GM18508 (cell line): ENCODE data around the gene DAAM1.

Source experiments
- ATAC-seq: cut with Tn5 transposase; IDR thresholded peaks from one replicate; pipeline ENCODE4 v1.9.1; 2021; ENCODE audit warnings: moderate number of reproducible peaks; ENCODE audit not compliant: insufficient read depth, unreplicated experiment

The DAAM1 gene

DNA sequence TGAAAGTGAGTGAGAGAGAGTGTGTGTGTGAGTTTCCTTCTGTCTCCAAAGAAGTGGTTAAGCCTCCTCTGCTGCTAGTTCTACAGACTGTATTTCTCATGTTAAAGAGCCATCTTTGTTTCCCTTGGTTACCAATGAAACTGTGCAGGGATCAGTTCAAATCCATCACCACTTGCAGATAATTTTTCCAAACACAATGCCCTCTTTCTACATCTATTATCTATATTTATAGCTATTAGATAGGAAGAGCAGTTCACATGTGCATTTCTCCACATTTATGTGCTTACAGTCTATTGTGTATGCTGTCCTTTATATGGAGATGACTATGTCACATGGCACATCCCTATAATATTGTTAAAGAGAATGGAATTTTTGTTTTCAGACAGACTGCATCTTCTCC is 2.2 kb upstream of the DAAM1 start:
- ATAC-seq: no peak

DNA sequence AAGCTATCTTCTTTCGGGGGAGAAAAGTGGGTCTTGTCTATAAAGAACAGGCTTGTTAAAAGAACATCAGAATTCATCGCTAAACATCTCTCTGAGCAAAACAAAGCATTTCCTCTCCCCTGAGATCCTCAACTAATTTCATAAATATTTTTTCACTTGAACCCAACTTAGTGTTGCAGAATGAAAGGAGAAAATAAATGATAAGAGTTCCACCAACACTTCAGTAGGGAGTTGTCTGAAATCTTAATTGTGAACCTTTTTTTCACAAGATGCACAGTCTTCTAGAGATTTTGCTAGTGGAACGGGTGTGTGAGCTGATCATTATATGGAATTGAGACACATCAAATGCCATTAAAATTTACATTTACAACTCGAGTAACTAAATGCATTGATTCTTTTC is 1.3 kb upstream of the DAAM1 start:
- ATAC-seq: no peak

DNA sequence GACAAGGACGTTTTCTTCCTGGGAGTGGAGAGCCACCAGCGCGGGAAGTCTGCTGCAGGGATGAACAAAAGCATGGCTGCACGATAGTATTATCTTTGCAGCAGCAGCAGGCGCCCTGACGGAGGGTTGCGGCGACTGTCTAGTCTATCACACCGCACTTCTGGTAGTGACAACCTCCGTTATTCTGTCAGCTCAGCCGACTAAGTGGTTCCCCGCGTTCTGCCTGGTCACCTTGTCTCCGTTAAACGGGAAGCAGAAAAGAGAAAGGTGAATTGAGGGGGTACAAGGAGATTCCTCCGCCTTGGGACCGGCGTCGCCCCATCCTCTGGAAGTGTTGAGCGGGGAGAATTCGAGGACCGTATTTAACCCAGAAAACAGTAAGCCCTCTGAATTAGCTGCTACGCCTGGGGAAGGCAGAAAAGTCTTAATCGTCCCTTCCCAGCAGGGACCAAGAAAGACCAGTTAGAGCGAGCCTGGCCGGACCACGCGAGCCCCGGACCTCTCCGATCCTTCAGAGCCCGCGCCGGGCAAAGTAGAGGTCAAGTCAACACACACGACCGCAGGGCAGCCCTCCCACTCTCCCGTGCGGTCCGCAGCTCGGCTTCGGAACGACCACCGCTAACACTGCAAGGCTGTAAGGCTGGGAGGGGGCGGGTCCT is 536 bp upstream of the DAAM1 start:
- ATAC-seq: peak; percentile 15

DNA sequence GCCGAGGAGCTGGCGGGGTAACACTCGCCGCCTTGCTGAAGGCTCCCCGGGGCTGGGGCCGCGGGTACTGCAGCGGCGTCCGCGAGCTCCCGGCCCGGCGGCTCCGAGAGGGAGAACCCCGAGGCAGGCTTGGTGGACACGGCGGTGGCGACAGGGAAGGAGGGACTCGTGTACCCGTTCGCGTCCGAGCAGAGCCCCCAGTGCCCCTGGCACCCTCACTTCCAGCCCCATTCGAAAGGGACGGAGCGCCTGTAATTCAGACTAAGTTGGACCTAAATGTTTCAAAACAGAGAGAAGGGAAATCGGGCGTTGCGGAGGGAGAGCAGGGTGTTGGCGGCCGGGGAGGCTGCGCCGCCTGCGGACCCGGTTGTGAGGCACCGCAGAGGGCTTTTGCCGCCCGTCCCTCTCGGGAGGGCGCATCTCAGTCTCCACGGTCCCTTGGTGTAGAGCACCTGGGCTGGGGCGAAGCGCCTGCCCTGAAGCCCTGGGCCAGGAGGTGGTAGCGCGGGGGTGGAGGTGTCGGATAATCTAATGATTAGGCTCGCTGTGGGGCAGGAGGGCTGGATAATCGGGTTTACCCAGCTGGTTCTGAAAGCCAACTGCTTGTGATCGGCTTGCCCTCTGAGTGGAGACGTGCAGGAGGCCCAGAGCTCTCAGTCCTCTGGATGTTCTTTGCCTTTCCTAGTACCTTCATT is 771 bp downstream of the DAAM1 start:
- ATAC-seq: peak; percentile 2

DNA sequence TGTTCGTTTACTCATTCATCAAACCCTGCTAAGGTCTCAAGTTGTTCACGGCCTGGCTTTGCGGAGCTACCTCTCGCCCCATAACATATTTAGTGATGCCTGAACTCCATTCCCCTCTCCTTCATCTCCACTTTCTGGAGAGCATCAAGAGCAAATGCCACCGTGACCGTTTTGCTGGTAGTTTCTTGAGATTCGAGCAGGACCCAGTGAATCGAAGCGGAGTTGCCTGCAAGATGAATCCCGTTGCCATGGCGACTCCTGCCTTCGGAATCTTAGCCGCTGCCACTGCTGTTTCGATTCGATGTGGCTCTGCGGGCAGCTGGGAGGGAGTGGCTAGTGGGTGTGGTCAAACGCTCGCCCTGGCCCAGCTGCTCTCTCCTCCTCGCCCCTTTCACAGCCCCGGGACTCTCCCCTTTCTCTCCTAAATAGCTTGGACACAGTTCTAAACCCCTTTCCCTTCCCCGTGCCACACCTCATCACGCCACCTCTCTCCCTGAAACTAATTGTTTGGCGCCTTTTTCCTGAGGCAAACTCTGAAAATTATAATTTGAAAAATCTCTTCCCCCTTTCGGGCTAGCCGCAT is 1.4 kb downstream of the DAAM1 start:
- peak; percentile 37 for ATAC-seq

DNA sequence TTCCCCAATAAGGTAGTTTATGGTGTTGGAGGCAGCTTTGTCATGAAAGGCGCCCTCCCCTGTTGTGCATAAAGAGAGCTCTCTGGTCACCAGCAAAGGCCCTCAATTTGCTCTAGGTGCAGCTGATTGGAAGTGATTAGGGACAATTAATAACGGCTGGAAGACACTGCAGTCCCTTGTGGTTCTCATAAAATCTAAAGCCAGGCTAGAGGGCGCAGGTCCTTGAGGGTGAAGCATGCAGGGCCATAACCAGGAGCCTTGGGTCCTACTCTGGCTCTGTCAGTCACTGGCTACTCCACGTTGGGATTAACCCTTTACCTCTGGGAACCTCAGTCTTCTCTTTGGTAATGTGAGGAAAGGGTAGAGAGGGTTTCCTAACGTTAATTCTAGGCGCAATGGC is 1.9 kb downstream of the DAAM1 start:
- ATAC-seq: peak; percentile 1

DNA sequence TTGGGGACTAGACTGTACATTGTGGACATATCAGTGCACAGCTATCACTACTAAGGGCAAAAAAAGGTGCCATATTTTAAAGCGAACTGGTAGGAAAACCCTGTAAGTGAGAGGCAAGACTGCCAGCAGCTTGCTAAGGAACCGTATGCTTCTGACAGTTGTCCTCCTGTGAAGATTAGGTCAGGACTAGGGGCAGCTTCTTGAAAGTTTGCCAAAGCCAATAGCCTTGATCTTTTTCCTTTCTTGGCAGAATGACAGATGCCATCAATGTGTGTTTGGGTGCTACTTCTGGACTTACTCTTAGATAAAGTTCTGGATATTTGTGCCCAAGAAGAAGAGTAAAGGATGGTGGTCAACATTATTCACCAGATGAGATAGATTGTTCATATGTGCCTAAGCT is 7.4 kb downstream of the DAAM1 start:
- no peak for ATAC-seq

DNA sequence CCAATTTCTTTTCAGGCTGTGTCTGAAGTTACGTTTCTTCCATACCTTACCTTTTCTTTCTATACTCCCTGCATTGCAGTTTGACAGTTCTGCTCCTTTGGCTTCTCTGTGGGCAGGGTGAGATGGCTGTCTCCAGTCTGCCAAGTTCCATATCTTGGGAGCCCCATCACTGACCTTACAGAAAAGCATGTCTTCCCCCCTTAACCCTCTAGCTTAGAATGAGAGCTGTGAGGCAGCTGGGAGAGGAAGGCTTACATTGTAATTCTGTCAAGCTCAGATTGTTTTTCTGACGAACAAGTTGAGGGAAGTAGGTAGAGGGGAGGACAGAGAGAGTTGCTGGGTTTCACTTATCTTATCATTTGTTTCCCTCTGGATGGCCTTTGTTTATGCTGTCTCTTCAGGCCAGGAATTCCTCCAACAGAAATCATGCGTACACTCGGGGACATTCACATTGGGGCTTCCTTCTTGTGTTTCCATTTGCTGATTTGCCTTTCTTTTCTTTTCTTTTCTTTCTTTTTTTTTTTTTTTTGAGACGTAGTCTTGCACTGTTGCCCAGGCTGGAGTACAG is 9.3 kb downstream of the DAAM1 start:
- ATAC-seq: no peak

DNA sequence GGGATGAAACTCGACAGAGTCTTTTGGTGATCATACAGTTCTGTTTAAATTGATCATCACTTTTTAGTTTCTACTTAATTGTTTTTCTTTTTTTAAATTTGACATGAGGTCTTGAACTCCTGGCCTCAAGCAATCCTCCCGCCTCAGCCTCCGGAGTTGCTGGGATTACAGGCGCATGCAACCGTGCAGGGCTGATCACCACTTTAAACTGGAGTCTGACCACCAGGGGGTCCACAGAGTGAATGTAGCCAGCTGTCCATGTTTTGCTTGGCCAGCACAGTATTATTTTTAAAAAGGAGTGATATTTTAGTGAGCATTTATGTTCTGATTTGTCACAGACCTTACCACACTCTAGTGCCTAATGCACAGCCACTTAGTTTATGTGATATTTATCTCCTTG is 10.7 kb downstream of the DAAM1 start:
- no peak for ATAC-seq

DNA sequence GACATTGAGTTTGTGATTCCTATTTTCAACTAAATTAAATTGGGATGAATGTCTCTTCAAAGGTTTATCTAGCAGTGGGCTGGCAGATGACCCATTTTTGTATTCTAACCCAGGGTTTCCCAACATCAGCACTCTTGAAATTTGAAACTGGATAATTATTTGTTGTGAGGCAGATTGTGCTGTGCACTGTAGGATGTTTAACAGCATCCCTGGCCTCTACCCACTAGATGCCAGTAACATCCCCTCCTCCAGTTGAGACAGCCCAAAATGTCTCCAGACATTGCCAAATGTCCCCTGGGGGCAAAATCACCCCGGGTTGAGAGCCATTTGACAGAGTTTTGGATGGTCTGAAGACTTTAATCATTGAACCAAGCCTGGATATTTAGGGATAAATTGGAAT is 11.1 kb downstream of the DAAM1 start:
- ATAC-seq: no peak

DNA sequence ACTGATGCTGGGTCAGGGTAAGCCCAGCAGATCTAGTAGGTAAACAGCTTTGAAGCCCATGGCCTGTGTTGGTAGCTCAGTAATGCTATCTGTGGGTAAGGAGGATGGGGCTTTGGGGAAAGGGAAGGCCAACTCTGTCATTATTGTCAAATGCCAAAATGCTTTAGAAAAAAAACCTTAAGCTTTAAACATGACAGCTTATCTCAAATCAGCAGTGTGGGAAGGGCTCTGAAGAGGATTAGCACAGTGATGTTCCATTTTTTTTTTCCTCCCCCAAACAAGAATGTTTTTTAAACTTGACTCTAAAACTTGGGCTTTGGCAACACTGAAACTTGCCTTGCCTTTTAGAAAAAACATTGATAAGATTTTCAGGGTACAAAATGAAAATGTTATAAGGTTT is 11.7 kb downstream of the DAAM1 start:
- ATAC-seq: no peak

DNA sequence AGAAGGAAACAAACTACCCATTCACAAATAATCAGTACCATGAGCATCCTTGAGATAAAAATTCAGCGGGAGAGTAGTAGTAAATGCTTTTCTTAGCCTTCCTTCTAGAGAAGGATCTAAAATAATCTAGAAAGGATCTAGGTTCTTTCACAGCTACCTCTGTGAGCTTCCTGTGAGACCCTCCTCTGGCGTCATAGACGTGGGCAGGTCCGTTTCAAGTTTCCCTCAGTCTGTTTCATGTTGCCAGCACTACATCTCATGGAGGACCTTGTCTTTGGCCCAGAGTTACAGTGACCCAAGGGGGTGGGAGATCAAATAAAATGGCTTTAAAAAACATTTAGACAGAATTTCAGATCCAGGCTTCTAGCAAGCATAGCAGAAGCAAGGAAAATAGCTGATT is 13.6 kb downstream of the DAAM1 start:
- ATAC-seq: no peak

DNA sequence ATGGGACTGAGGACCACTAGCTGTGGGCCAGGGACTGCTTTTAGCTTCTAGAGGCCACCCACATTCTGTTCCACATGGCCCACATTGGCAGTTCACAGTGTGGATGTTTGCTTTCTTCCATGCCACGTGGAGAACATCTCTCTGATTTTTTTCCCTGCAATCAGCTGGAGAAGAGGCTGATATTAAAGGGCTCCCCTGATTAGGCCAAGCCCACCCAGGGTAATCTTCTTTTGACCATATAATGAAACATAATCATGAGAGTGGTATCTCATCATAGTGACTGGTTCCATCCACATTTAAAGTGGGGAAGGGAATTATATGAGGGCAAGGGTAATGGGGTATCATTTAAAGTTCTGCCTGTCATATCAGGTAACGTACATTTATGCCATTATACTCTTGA is 15.8 kb downstream of the DAAM1 start:
- ATAC-seq: no peak

DNA sequence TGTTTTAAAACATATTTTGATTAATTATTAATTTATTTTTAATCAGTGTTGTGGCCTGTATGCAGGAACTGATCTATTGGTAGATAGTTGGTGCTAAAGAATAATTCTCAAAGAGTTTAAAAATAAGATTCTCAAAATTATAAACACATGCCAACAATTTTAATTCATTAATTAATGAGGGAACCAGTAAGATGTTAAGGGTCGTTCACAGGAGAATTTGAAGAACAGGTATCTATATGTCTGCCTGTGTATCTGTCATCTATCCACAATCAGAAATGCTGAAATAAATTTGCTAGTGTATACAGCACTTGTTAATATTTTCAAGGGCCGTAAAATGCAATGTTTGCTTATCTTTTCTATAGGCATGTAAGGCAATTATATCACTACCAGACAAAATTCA is 18.4 kb downstream of the DAAM1 start:
- ATAC-seq: no peak

DNA sequence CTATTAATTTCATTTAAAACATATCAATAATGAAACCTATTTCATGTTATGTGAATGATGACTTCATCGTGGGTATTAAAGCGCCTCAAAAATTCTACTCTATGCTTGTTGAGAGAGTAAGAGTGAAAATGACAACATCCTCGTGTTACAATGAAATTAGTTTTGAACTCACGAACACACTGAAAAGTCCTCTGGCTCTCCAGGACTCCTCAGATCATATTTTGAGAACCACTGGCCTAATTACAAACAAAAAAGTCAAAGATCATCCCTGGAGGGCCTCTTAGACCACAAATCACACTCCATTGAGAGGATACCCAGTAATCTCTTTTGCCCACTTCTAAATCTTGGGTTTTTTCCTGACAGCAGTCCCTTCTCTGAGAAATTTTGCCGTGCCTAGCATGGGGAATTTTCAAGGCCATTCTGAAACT is 19.1 kb downstream of the DAAM1 start:
- ATAC-seq: no peak

DNA sequence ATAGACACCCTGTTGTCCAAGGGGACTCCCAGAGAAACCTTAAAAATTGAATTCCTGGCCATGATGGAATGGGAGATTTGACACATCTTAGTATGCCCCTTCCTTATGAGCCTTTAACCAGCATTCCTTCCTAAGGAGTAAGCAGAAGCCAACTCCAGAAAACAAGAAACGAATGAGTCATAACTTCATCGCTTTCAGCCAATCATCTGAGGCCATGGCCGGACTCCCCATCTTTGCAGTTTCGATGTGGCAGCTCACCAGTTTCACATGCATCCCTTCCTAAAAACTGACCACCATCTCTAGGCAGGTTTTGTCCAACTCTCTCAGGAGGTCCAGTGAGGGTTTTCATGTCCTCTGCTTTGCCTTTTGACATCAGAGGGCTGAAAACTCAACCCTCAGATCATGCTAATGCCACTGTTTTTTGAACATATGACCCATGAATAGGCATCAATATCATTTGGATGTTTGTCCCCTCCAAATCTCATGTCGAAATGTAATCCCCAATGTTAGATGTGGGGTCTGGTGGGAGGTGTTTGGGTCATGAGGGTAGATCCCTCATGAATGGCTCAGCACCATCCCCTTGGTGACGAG is 19.9 kb downstream of the DAAM1 start:
- ATAC-seq: no peak

DNA sequence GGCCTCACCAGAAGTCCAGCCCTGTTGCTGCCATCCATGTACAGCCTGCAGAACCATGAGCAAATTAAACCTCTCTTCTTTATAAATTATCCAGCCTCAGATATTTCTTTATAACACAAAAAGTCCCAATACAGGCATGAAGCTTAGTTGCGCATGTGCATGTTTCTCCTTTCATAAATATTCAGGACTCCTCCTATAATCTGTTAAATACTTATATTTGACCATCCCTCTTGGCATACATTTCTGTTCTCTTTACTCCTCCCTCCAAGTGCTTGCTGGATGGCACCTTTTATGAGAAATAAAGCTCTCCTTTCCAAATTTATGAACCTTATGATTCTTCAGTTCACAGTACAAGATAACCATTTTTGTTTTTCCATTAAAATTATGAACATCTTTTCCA is 20.5 kb downstream of the DAAM1 start:
- ATAC-seq: no peak

DNA sequence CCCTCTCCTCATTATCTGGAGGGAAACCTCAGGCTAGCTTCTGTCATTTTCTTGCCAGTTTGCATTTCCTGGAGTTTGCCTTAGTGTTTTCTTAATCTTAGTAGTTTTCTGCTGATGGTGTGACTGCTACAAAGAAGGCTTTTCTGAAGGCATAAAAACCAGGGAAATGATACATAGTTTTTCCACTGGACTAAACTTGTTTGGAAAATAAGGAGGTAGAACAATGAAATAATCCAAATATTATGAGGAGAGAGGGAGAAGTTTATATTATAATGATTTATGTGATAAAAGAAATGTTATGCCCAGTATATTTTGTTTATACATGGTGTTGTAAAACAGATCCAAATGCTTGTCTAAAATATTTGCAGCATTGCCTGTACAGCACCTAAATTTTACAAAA is 22.2 kb downstream of the DAAM1 start:
- no peak for ATAC-seq

DNA sequence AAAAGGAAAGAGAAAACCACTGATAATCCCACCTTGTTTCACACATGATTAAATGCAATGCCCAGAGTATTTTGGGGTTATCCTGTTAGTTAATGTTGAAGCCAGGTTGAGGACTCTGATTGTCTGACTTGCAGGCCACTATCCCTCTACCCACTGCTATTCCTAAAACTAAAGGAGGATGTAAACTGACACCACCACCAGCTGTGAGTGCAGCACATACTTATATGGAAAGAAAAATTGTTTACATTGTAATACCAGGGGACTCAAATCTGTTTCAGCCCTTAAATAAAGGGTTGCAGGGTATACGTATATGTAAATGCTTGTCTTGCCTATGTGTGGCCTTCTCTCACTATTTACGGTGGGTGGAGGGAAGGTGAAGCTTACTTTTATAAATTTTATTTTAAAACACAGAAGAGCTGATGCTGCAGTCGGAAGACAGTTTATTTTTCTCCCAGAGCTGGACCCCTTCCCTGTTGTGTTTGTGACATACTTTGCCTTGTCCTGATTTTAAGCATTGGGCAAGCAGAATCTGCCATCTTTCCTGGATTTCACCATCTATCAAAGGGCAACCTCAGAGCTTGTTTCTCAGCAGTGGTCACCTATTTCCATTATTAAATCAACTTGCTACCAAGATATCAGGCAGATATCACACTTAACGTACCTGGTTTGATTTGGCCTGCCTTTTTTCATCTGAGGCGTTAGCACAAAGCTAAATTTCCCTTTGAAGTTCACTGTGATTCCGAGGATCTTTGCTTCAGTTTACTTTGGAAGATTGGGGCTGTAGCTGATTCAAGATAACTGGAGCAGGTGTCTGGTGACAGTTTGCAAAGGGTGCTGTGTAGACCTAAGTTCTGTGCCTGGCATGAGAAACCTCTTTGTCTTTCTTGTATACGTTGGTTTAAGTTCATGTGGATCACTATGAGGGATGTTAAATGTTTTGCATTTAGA is 25.2 kb downstream of the DAAM1 start:
- ATAC-seq: no peak

DNA sequence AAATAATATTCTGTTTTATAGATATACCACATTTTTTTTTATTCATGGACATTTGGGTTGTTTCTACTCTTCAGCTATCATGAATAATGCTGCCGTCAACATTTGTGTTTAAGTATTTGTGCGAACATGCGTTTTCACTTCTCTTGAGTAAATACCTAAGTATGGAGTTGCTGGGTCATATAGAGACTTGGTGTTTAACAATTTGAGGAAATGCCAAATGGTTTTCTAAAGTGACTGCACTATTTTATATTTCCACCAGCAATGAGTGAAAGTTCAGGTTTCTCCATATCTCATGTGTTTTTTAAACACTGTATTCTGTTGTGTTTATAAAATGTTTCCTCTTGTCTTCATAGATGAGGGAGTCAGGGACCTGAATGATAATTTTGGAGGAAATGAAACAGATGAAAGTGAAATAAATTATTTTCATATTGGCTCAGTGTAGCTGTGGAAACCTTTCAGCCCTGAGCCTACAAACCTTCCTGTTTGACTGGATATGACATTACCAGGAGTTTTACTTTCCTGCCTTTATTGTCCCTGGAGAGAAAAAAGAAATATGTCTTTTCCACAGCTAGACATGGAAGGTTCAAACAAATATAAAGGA is 26.3 kb downstream of the DAAM1 start:
- no peak for ATAC-seq
